GM18526 (cell line): ENCODE data around the gene EHBP1L1.

Source experiments
- POLR2A ChIP-seq: IDR thresholded peaks from 3 replicates; pipeline ENCODE4 v1.6.1; 2011; ENCODE audit not compliant: insufficient read length; ENCODE audit errors: extremely low read depth

Gene EHBP1L1

GRCh38 chr11:65634905-65635731 is 59.3 kb downstream of the EHBP1L1 start:
- no peak for TF ChIP-seq POLR2A

DNA sequence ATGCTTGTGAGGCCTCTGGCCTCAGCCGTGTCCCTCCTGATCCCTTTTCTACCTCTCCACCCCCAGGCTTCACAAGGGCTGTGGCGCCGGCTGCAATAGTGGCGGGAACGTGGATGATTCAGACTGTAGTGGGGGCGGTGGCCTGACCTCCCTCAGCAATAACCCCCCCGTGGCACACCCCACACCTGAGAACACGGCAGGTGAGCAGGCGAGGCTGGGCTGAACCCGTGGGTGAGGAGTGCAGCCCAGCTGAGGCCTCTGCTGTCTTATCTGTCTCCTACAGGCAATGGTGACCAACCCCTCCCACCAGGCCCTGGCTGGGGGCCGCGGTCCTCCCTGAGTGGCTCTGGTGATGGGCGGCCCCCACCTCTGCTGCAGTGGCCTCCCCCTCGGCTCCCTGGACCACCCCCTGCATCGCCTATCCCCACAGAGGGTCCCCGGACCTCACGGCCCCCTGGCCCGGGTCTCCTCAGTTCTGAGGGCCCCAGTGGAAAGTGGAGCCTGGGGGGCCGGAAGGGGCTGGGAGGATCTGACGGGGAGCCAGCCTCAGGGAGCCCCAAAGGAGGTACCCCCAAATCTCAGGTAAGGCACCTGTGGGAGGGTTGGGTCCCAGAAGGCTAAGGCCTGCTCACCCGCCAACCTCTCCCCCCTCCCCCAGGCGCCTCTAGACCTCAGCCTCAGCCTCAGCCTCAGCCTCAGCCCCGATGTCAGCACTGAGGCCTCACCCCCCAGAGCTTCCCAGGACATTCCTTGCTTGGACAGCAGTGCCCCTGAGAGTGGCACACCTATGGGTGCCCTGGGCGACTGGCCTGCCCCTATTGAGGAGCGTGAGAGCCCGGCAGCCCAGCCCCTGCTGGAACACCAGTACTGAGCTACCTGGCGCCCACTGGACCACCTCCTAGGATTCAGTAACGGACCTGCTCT is 60.5 kb downstream of the EHBP1L1 start:
- TF ChIP-seq POLR2A, result no peak

DNA sequence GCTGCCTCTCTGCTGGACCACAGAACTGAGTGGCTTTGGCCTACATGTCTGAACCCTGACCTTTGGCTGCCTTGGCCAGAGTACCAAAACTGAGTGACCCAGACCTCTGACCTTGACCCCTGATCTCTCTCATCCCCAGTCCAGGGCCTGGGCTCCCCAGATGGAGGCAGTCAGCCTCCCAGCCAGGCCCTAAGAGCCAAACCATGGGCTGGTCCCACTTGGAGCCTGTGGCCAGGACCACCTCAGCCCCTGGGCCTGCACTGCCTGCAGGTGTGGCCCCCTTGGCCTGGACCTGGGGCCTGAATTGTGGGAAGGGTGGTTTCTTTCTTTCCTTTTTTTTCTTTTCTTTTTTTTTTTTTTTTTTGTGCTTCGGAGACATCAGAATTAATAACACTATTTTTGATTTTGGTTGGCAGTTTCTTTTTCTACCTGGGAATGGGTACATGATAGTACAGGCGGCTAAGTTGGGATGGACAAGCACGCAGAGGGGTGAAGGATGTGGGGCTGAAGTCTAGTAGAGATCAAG is 61.2 kb downstream of the EHBP1L1 start:
- no peak for TF ChIP-seq POLR2A

GRCh38 chr11:65637794-65638419 is 62.1 kb downstream of the EHBP1L1 start, which contains the start of gene SIPA1:
TSS of gene SIPA1 (plus strand) at chr11:65638101. CDS start at chr11:65640922, 2,821 bp downstream.
- TF ChIP-seq POLR2A, result peak; percentile 72

DNA sequence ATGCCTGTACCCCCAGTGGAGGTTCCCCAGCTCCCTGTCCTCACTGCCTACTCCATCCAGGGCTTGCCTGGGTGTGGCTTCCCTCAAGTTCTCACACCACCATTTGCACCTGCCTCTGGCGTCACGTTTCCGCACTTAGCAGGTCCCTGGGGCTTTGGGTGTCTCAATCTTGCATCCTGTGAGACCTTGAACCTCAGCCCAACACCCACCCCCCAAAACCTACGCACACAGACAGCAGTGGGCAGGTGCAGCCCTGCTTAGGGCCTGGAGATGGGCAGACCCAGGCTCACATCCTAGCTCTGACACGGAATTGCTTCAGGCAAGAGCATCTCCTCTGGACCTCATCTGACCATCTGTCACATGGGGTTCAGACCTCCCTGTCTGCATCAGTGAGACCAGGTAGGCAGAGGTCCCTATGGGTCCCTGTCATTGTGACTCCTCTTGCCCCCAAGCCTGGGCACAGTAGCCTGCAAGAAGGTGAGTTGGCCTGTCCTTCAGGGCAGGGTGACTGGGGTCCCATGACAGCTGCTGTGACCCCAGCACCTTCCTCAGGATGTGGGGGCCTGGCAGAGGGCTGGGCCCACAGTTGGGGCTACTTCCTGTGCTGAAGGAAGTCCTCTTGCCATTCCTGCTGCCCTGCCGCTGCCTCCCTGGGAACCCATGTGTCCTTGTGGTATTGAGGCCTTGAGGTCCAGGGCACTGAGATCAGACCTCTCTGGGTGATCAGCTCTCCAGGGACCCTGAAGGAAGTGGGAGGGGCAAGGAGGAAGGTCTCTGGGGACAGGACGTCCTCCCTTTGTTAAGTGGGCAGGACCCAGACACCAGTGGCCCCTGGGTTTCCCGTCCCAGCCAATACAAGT is 64.0 kb downstream of the EHBP1L1 start:
- TF ChIP-seq POLR2A, result peak; percentile 61

- TF ChIP-seq POLR2A, result peak; percentile 25
Observed at GRCh38 chr11:65640483-65641296, 64.8 kb downstream of the EHBP1L1 start.

DNA sequence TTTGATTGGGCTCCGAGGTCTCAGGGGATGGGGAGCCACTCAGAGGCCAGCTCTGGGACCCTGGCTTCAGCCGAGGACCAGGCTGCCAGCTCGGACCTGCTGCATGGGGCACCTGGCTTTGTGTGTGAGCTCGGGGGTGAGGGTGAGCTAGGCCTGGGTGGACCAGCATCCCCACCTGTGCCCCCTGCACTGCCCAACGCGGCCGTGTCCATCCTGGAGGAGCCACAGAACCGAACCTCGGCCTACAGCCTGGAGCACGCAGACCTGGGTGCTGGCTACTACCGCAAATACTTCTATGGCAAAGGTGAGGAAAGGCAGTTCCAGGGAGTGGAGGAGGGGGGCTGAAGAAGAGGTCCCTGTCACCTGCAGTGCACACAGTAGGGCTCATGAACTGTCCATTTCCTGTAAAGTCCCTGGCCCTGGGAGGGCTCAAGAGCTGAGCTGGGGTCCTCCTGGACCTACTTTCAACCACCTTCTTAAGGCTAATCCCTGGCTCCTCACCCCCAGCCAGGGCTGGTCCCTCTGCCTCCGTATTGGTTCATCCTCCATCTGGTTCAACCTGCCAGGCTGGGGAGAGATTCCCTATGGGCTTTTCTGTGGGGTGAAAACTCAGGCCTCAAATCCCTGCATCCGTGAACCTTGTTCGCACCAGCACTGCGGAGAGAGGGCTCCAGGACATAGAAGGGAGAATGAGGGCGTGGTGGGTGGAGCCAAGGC is 65.6 kb downstream of the EHBP1L1 start:
- no peak for TF ChIP-seq POLR2A
